K562 (cell line): ENCODE results near the gene PFN3. TPM values are rescaled to one million over a fixed set of nuclear protein-coding genes. Genes with fewer than 3 reads are reported as not detected.
A peak's percentile ranks its signal among the peaks of the same experiment; 100 is the strongest.

ENCODE experiments used
- ATF1 ChIP-seq, 2 experiments: fragments of 450-650 bp in 1 of 2; IDR thresholded peaks; 2 replicates each; pipeline ENCODE4 v1.6.1; 2016; ENCODE audit warnings: missing compliant biosample characterization in 1 of 2, missing genetic modification characterization in 1 of 2
- DNMT1 ChIP-seq: fragments of 450-650 bp; IDR thresholded peaks from 2 replicates; pipeline ENCODE4 v1.6.1; 2016; ENCODE audit warnings: antibody characterized with exemption, mild to moderate bottlenecking
- FIP1L1 ChIP-seq: fragments of 200-400 bp; formaldehyde crosslinking; IDR thresholded peaks from 2 replicates; pipeline ENCODE4 v1.6.1; 2018; ENCODE audit warnings: mild to moderate bottlenecking, low read depth, low read length; ENCODE audit not compliant: poor library complexity, severe bottlenecking
- GABPB1 ChIP-seq: sonication (generic); formaldehyde crosslinking; IDR thresholded peaks from 2 replicates; pipeline ENCODE4 v1.8.0; 2022; ENCODE audit warnings: mild to moderate bottlenecking, missing genetic modification reagents
- GTF2E2 ChIP-seq: fragments of 200-800 bp; sonication (Bioruptor generic); IDR thresholded peaks from 2 replicates; pipeline ENCODE4 v1.6.1; 2016; ENCODE audit warnings: missing genetic modification characterization, missing compliant biosample characterization
- HLTF ChIP-seq: fragments of 450-650 bp; IDR thresholded peaks from 2 replicates; pipeline ENCODE4 v1.6.1; 2016
- LEF1 ChIP-seq: fragments of 450-650 bp; IDR thresholded peaks from 2 replicates; pipeline ENCODE4 v1.6.1; 2016; ENCODE audit warnings: mild to moderate bottlenecking
- MIER1 ChIP-seq: fragments of 450-650 bp; IDR thresholded peaks from 2 replicates; pipeline ENCODE4 v1.6.1; 2016; ENCODE audit warnings: antibody characterized with exemption, mild to moderate bottlenecking, low read depth
- MITF ChIP-seq: IDR thresholded peaks from 2 replicates; pipeline ENCODE4 v1.6.1; 2014; ENCODE audit warnings: antibody characterized with exemption
- MNT ChIP-seq, 2 experiments: fragments of 450-650 bp; conservative IDR thresholded peaks; 2 replicates each; pipeline ENCODE4 v1.6.1; 2017; ENCODE audit warnings: mild to moderate bottlenecking in 2 of 2, moderate library complexity in 2 of 2
- PHF20 ChIP-seq: fragments of 450-650 bp; IDR thresholded peaks from 2 replicates; pipeline ENCODE4 v1.6.1; 2018; ENCODE audit not compliant: partially characterized antibody
- POLR2A ChIP-seq: fragments of 450-650 bp; conservative IDR thresholded peaks from 2 replicates; pipeline ENCODE4 v1.6.1; 2016
- POLR3G ChIP-seq: IDR thresholded peaks from 2 replicates; pipeline ENCODE4 v1.6.1; 2011; ENCODE audit not compliant: insufficient read length, insufficient replicate concordance; ENCODE audit errors: extremely low read depth
- SAFB ChIP-seq: fragments of 200-400 bp; formaldehyde crosslinking; IDR thresholded peaks from 2 replicates; pipeline ENCODE4 v1.6.1; 2017; ENCODE audit warnings: low read depth, low read length, borderline replicate concordance
- SREBF1 ChIP-seq: fragments of 150-350 bp; IDR thresholded peaks from 2 replicates; pipeline ENCODE4 v1.6.1; 2014; ENCODE audit warnings: antibody characterized with exemption, low read depth, low read length, borderline replicate concordance
- TARDBP ChIP-seq: fragments of 450-650 bp; IDR thresholded peaks from 2 replicates; pipeline ENCODE4 v1.6.1; 2016
- THRB ChIP-seq: fragments of 450-650 bp; formaldehyde crosslinking; conservative IDR thresholded peaks from 2 replicates; pipeline ENCODE4 v1.4.0; 2022; ENCODE audit warnings: mild to moderate bottlenecking, missing genetic modification characterization
- ZBTB17 ChIP-seq: fragments of 450-650 bp; formaldehyde crosslinking; IDR thresholded peaks from 2 replicates; pipeline ENCODE4 v1.4.0; 2020; ENCODE audit warnings: mild to moderate bottlenecking
- ZBTB26 ChIP-seq: fragments of 450-650 bp; formaldehyde crosslinking; IDR thresholded peaks from 2 replicates; pipeline ENCODE4 v1.4.0; 2022; ENCODE audit warnings: missing genetic modification characterization
- ZFP30 ChIP-seq: fragments of 250-450 bp; sonication (Bioruptor Pico); IDR thresholded peaks from 2 replicates; pipeline ENCODE4 v1.8.0; 2022; ENCODE audit warnings: moderate library complexity, mild to moderate bottlenecking, inconsistent platforms, borderline replicate concordance
- ZNF561 ChIP-seq: fragments of 450-650 bp; formaldehyde crosslinking; conservative IDR thresholded peaks from 2 replicates; pipeline ENCODE4 v1.4.0; 2020; ENCODE audit warnings: mild to moderate bottlenecking, moderate library complexity
- polyA plus RNA-seq, 8 experiments: library from polyadenylated mRNA; depleted of rRNA in 4 of 8; stranded (reverse) in 5 of 8; unstranded in 3 of 8; fragments of >200 nt; fragmentation: Nextera tagmentation in 2 of 8; fragmentation: Illumina TruSeq in 1 of 8; extraction: Ambion mirVana in 2 of 8; extraction: Trizol in 1 of 8; gene quantifications; 2 replicates each; pipeline versions ENCODE4 v1.2.1 to v1.2.3, GENCODE V29; 2011 to 2014; ENCODE audit warnings: inconsistent platforms in 1 of 8, missing spikeins in 1 of 8
- total RNA-seq, 7 experiments: library from RNA; depleted of rRNA in 6 of 7; stranded (reverse); fragments of >200 nt in 6 of 7; fragmentation: Illumina TruSeq in 2 of 7; extraction: Trizol in 2 of 7; gene quantifications; 2 replicates each; pipeline versions ENCODE4 v1.2.1 to v1.2.3, GENCODE V29; 2011 to 2021; ENCODE audit warnings: low replicate concordance in 1 of 7

The PFN3 gene
- total and polyA plus RNA-seq, 9 of the 15 experiments (the other 6 are each of a cell fraction or from before 2014, with no cell fraction given) = not detected

- TF ChIP-seq THRB (CRISPR knock-in tag) = 0 out of 2 replicates have a peak, but pooled peaks have one; percentile 35
- peak; percentile 63; the same call in 1 of the 2 replicates for TF ChIP-seq ZBTB26 (CRISPR knock-in tag)
- peak; percentile 89 for TF ChIP-seq LEF1
- peak; percentile 33; the same call in 1 of the 2 replicates for TF ChIP-seq HLTF
- TF ChIP-seq SAFB = no peak
- TF ChIP-seq GABPB1 (CRISPR knock-in tag) = peak; percentile 52; the same call in 1 of the 2 replicates
- 0 out of 2 replicates have a peak, but pooled peaks have one; percentile 24 for TF ChIP-seq SREBF1
- TF ChIP-seq ZBTB17 (CRISPR knock-in tag) = peak; percentile 98
- peak; percentile 22; the same call in 1 of the 2 replicates for TF ChIP-seq GTF2E2 (tag)
- peak in 1 of 2 experiments; percentile 55; a peak in 2 of 4 replicates for TF ChIP-seq MNT (conservative IDR thresholded peaks at IDR 0.05)
- no peak for TF ChIP-seq DNMT1
- TF ChIP-seq MITF = 0 out of 2 replicates have a peak, but pooled peaks have one; percentile 7
- 0 out of 2 replicates have a peak, but pooled peaks have one; percentile 33 for TF ChIP-seq TARDBP
- TF ChIP-seq PHF20 = peak; percentile 54
- TF ChIP-seq POLR3G = no peak
- TF ChIP-seq FIP1L1 = peak; percentile 15
- TF ChIP-seq ATF1 (CRISPR knock-in tag; IDR thresholded peaks at IDR 0.05) = no peak
- no peak for TF ChIP-seq ATF1 (tag; IDR thresholded peaks at IDR 0.05)
- no peak for TF ChIP-seq ZFP30 (CRISPR knock-in tag)
- no peak for TF ChIP-seq ZNF561 (CRISPR knock-in tag)
- 0 out of 2 replicates have a peak, but pooled peaks have one; percentile 32 for TF ChIP-seq MIER1
- peak; percentile 84 for TF ChIP-seq POLR2A
Measured at GRCh38 chr5:177366528-177367322, 33.7 kb downstream of the PFN3 start (continued).
